ENCODE data around the gene MRPL1. TPM values are rescaled to one million over a fixed set of nuclear protein-coding genes. Genes with fewer than 3 reads are reported as not detected.
A peak's percentile ranks its signal among the peaks of the same experiment; 100 is the strongest.

Gene MRPL1
- total and polyA plus RNA-seq, 9 of the 15 experiments (the other 6 are each of a cell fraction or from before 2014, with no cell fraction given), result 38.4 to 75.7 (median 63.7) TPM

DNA sequence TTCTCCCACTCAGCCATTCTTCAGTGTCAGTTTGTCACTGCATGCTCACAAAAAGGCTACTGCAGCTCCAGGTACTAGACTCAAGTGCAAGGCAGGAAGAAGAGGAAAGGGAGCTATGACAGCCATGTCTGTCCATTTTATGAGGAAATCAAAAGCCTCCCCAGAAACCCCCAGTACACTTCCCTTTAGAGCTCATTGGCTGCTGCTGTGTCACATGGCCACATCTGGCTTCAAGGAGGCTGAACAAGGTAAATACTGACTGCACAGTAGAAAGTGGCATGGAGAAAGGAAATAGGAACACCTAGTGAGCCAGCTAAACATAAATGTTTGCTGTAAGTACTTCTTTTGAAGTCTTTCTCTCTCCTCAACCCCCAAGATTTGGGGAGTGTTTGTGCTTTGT is 127.3 kb downstream of the MRPL1 start:
- CTCF ChIA-PET (ENCODE audit: low intra/inter-chr PET ratio), result no interaction called here
- in situ Hi-C loops (cut with MboI) (no loop called here), intact Hi-C loops (cut with micrococcal nuclease) (loop anchor here (10.0 kb wide), 1 partner anchor 175 kb away; no protein-coding TSS in a partner anchor)
- Histone ChIP-seq H3K27me3 (ENCODE audit: control insufficient read depth in 2 of 2, insufficient read depth in 2 of 2, low read length in 2 of 2) (no peaks in the 10 kb centered on the region; a peak in 1 of 5 replicates), H3K4me2 (ENCODE audit: insufficient read depth, low read length) (no peak overlapping the region), H3K27ac (ENCODE audit: extremely low read depth, low read depth, low read length) (no peak overlapping the region), H3K79me2 (ENCODE audit: control insufficient read depth, insufficient read depth, low read length) (no peaks in the 10 kb centered on the region), H3K9me3 (replicated peaks; ENCODE audit: control insufficient read depth, insufficient read depth, low read depth, low read length) (no peaks in the 10 kb centered on the region), H3K4me3 (no peak overlapping the region), H2AFZ (ENCODE audit: low read depth, low read length) (no peak overlapping the region), H3K4me1 (replicated peaks in 1 of 2; ENCODE audit: control insufficient read depth in 2 of 2, insufficient read depth in 2 of 2, low read length in 2 of 2) (no peaks in the 10 kb centered on the region), H3K9ac (ENCODE audit: insufficient read depth in 1 of 2, low read depth in 2 of 2, low read length in 2 of 2) (no peak overlapping the region), H3K36me3 (ENCODE audit: control insufficient read depth, insufficient read depth, low read length) (no peaks in the 10 kb centered on the region), H4K20me1 (replicated peaks; ENCODE audit: control insufficient read depth, insufficient read depth, low read length) (peaks cover 5% of the 10 kb centered on the region; the same call in 1 of the 2 replicates), H3K9me1 (ENCODE audit: control insufficient read depth, insufficient read depth, low read length) (no peaks in the 10 kb centered on the region)
- FAIRE-seq (no peak), DNase-seq (ENCODE audit: extremely low read depth in 1 of 4, low spot score in 3 of 4) (no peak), ATAC-seq (no peak)
- no TSS peak for BruUV-seq (replicated peaks)
- POLR2A ChIA-PET, result interaction anchor here (0.7 to 1.7 kb wide), 2 partner anchors 30 to 485 kb away, joined by 3 read pairs; no protein-coding TSS in a partner anchor
- TF ChIP-seq POLR3G (IDR thresholded peaks at IDR 0.05; ENCODE audit: extremely low read depth, insufficient read length, insufficient replicate concordance) (no peak), BDP1 (IDR thresholded peaks at IDR 0.05; ENCODE audit: insufficient read depth, insufficient read length) (no peak), SP1 (CRISPR knock-in tag; IDR thresholded peaks at IDR 0.05) (no peak), NR2C2 (CRISPR knock-in tag; IDR thresholded peaks at IDR 0.05) (no peak), NR2C2 (tag; IDR thresholded peaks at IDR 0.05) (no peak), JUND (IDR thresholded peaks at IDR 0.05; ENCODE audit: borderline replicate concordance, low read depth, low read length) (no peak), JUND (tag; IDR thresholded peaks at IDR 0.05; ENCODE audit: borderline replicate concordance, low read depth, low read length) (no peak), NFYB (IDR thresholded peaks at IDR 0.05; ENCODE audit: extremely low read depth, insufficient read length) (peak; percentile 46)
- TF ChIP-seq, protein P1, sequence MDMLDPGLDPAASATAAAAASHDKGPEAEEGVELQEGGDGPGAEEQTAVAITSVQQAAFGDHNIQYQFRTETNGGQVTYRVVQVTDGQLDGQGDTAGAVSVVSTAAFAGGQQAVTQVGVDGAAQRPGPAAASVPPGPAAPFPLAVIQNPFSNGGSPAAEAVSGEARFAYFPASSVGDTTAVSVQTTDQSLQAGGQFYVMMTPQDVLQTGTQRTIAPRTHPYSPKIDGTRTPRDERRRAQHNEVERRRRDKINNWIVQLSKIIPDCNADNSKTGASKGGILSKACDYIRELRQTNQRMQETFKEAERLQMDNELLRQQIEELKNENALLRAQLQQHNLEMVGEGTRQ (CRISPR knock-in tag; IDR thresholded peaks at IDR 0.05), result peak; percentile 40; the same call in 1 of the 2 replicates
- TF ChIP-seq, protein P2, sequence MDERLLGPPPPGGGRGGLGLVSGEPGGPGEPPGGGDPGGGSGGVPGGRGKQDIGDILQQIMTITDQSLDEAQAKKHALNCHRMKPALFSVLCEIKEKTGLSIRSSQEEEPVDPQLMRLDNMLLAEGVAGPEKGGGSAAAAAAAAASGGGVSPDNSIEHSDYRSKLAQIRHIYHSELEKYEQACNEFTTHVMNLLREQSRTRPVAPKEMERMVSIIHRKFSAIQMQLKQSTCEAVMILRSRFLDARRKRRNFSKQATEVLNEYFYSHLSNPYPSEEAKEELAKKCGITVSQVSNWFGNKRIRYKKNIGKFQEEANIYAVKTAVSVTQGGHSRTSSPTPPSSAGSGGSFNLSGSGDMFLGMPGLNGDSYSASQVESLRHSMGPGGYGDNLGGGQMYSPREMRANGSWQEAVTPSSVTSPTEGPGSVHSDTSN (CRISPR knock-in tag; IDR thresholded peaks at IDR 0.05; ENCODE audit: low read depth), result no peak
- TF ChIP-seq, protein P2 (tag; conservative IDR thresholded peaks at IDR 0.05; ENCODE audit: low read depth), result no peak

Measured in K562 (cell line).